Activated T-cell treated with anti-CD3 and anti-CD28 coated beads, Interleukin-2, amount 50 U/mL, for 4 hours (primary cell): Measurements from ENCODE around the gene EFNB1. TPM values are rescaled to one million over a fixed set of nuclear protein-coding genes. Genes with fewer than 3 reads are reported as not detected.

Source experiments
- ATAC-seq, 2 donors: fragments of 200-7000 bp; cut with Tn5 transposase; one replicate each; pipeline ENCODE4 v1.10.0; 2021
- DNase-seq: peaks from one replicate; pipeline ENCODE4 v3.0.0-alpha.2; 2020
- H3K27me3 Mint-ChIP-seq: one replicate; pipeline ENCODE4 v1.8.0; 2021; ENCODE audit warnings: low read depth, mixed read lengths
- H3K36me3 Mint-ChIP-seq: one replicate; pipeline ENCODE4 v1.8.0; 2022; ENCODE audit warnings: mixed read lengths; ENCODE audit not compliant: insufficient read depth
- H3K4me1 Mint-ChIP-seq: one replicate; pipeline ENCODE4 v1.8.0; 2021; ENCODE audit warnings: low read depth, mixed read lengths
- H3K4me3 Mint-ChIP-seq: one replicate; pipeline ENCODE4 v1.8.0; 2021; ENCODE audit warnings: mild to moderate bottlenecking, moderate library complexity, mixed read lengths
- H3K9me3 Mint-ChIP-seq: one replicate; pipeline ENCODE4 v1.8.0; 2021; ENCODE audit warnings: mixed read lengths
- total RNA-seq, 3 donors: library from RNA; stranded (reverse); gene quantifications; one replicate each; pipeline ENCODE4 v1.2.1, GENCODE V29; 2021

The EFNB1 gene
- total RNA-seq, 3 donors from 2014 or later, result 9.6 to 10.7 (median 9.9) TPM

- H3K4me1 Mint-ChIP-seq, result peaks cover 2% of the 10 kb centered on the region
- H3K36me3 Mint-ChIP-seq, result no peaks in the 10 kb centered on the region
- no peak overlapping the region for H3K4me3 Mint-ChIP-seq
- H3K9me3 Mint-ChIP-seq, result no peaks in the 10 kb centered on the region
- peaks cover 1% of the 10 kb centered on the region for H3K27me3 Mint-ChIP-seq
- ATAC-seq, result peak; percentile 64 to 67
- DNase-seq, result no peak
These were observed 6.0 kb upstream of the EFNB1 start for GRCh38 chrX:68822641-68823410.

- H3K4me1 Mint-ChIP-seq, result peaks cover 4% of the 10 kb centered on the region
- no peak for ATAC-seq
These were observed 5.2 kb upstream of the EFNB1 start for GRCh38 chrX:68823413-68824151.

GRCh38 chrX:68824152-68824433, 4.7 kb upstream of the EFNB1 start:
- Mint-ChIP-seq H3K9me3 (no peaks in the 10 kb centered on the region), H3K36me3 (no peaks in the 10 kb centered on the region), H3K4me3 (no peak overlapping the region), H3K27me3 (peaks cover 1% of the 10 kb centered on the region), H3K4me1 (peaks cover 5% of the 10 kb centered on the region)
- ATAC-seq, result no peak
- DNase-seq, result no peak

More at GRCh38 chrX:68823413-68824151, 5.2 kb upstream of the EFNB1 start:
- H3K9me3 Mint-ChIP-seq, result no peaks in the 10 kb centered on the region
- H3K36me3 Mint-ChIP-seq, result no peaks in the 10 kb centered on the region
- H3K27me3 Mint-ChIP-seq, result peaks cover 1% of the 10 kb centered on the region
- no peak overlapping the region for H3K4me3 Mint-ChIP-seq
- no peak for DNase-seq

GRCh38 chrX:68824565-68825125, 4.2 kb upstream of the EFNB1 start:
- no peaks in the 10 kb centered on the region for H3K36me3 Mint-ChIP-seq
- no peak overlapping the region for H3K4me3 Mint-ChIP-seq
- ATAC-seq (no peak), DNase-seq (no peak)
- peaks cover 1% of the 10 kb centered on the region for H3K27me3 Mint-ChIP-seq
- H3K9me3 Mint-ChIP-seq, result no peaks in the 10 kb centered on the region
- peaks cover 5% of the 10 kb centered on the region for H3K4me1 Mint-ChIP-seq

- Mint-ChIP-seq H3K4me3 (no peak overlapping the region), H3K36me3 (no peaks in the 10 kb centered on the region), H3K4me1 (peaks cover 10% of the 10 kb centered on the region), H3K9me3 (no peaks in the 10 kb centered on the region), H3K27me3 (peaks cover 1% of the 10 kb centered on the region)
- ATAC-seq, result no peak
- no peak for DNase-seq
These were observed 2.5 kb upstream of the EFNB1 start for GRCh38 chrX:68826113-68826980.

GRCh38 chrX:68827256-68827655, 1.6 kb upstream of the EFNB1 start:
- H3K4me3 Mint-ChIP-seq, result no peak overlapping the region
- H3K4me1 Mint-ChIP-seq, result peaks cover 19% of the 10 kb centered on the region
- ATAC-seq (no peak), DNase-seq (no peak)
- no peaks in the 10 kb centered on the region for H3K36me3 Mint-ChIP-seq
- peaks cover 1% of the 10 kb centered on the region for H3K27me3 Mint-ChIP-seq
- H3K9me3 Mint-ChIP-seq, result no peaks in the 10 kb centered on the region

- H3K4me3 Mint-ChIP-seq, result peak overlapping the region; percentile 85
- no peaks in the 10 kb centered on the region for H3K9me3 Mint-ChIP-seq
- peak; percentile 77 for DNase-seq
- H3K36me3 Mint-ChIP-seq, result no peaks in the 10 kb centered on the region
- peaks cover 1% of the 10 kb centered on the region for H3K27me3 Mint-ChIP-seq
- peaks cover 19% of the 10 kb centered on the region for H3K4me1 Mint-ChIP-seq
- peak; percentile 24 to 25 for ATAC-seq
These were observed 785 bp upstream of the EFNB1 start for GRCh38 chrX:68827848-68828624.

- no peak for DNase-seq
- Mint-ChIP-seq H3K4me3 (peak overlapping the region; percentile 85), H3K4me1 (peaks cover 19% of the 10 kb centered on the region), H3K36me3 (no peaks in the 10 kb centered on the region), H3K9me3 (no peaks in the 10 kb centered on the region), H3K27me3 (no peaks in the 10 kb centered on the region)
- peak in 1 of 2 donors; percentile 10 for ATAC-seq
These were observed 979 bp downstream of the EFNB1 start for GRCh38 chrX:68829582-68830418.

GRCh38 chrX:68830419-68831404, 1.9 kb downstream of the EFNB1 start:
- H3K27me3 Mint-ChIP-seq, result no peaks in the 10 kb centered on the region
- H3K4me3 Mint-ChIP-seq, result peak overlapping the region; percentile 85
- no peak for ATAC-seq
- peaks cover 19% of the 10 kb centered on the region for H3K4me1 Mint-ChIP-seq
- no peak for DNase-seq
- H3K9me3 Mint-ChIP-seq, result no peaks in the 10 kb centered on the region
- no peaks in the 10 kb centered on the region for H3K36me3 Mint-ChIP-seq

GRCh38 chrX:68831405-68832100, 2.7 kb downstream of the EFNB1 start:
- Mint-ChIP-seq H3K9me3 (no peaks in the 10 kb centered on the region), H3K4me1 (peaks cover 19% of the 10 kb centered on the region), H3K4me3 (peak overlapping the region; percentile 85), H3K36me3 (no peaks in the 10 kb centered on the region), H3K27me3 (no peaks in the 10 kb centered on the region)
- no peak for ATAC-seq
- DNase-seq, result no peak

- H3K27me3 Mint-ChIP-seq, result no peaks in the 10 kb centered on the region
- peak; percentile 20 to 21 for ATAC-seq
- peak overlapping the region; percentile 85 for H3K4me3 Mint-ChIP-seq
- H3K9me3 Mint-ChIP-seq, result no peaks in the 10 kb centered on the region
- H3K36me3 Mint-ChIP-seq, result no peaks in the 10 kb centered on the region
- no peak for DNase-seq
- H3K4me1 Mint-ChIP-seq, result peaks cover 21% of the 10 kb centered on the region
These were observed 3.2 kb downstream of the EFNB1 start for GRCh38 chrX:68832101-68832416.
